Measurements from ENCODE around the gene CALN1.

The CALN1 gene

GRCh38 chr7:71733107-71733870, 678.8 kb downstream of the CALN1 start:
- DNase-seq: peak; percentile 75

- DNase-seq: no peak
These were observed 680.4 kb downstream of the CALN1 start for GRCh38 chr7:71731740-71732139.
